Germinal center (tissue), 1 donor: ENCODE data around the gene IGIP.
"Not testable (repeated sequence)": the region's sequence is repeated elsewhere in the genome, so short reads cannot be mapped to it uniquely, and the experiment has no call there.

Experiments used
- DNase-seq: peaks from one replicate; pipeline ENCODE4 v3.0.0; 2012; ENCODE audit warnings: mixed read lengths, low spot score

IGIP gene

GRCh38 chr5:140141241-140141640 is 15.5 kb downstream of the IGIP start:
- no peak for DNase-seq

GRCh38 chr5:140142246-140142645 is 16.5 kb downstream of the IGIP start:
- no peak for DNase-seq

DNA sequence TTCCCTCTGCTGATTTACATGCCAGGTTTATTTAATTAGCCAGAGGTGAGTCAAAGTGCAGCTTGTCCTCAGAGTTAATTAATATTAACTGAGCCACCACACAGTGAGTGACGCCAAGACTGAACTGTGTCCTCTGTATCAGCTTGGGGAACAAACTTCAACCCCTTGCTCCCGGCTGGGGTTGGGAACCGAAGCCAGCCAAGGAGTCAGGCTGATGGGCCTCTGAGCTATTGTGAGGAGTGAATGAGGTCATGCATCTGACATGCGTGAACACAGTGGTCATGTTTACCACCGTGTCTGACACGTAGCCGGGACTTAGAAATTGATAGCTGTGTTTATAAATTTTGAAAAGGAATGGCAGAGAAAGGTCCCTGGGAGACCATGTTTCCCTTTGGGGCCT is 17.1 kb downstream of the IGIP start:
- no peak for DNase-seq

DNA sequence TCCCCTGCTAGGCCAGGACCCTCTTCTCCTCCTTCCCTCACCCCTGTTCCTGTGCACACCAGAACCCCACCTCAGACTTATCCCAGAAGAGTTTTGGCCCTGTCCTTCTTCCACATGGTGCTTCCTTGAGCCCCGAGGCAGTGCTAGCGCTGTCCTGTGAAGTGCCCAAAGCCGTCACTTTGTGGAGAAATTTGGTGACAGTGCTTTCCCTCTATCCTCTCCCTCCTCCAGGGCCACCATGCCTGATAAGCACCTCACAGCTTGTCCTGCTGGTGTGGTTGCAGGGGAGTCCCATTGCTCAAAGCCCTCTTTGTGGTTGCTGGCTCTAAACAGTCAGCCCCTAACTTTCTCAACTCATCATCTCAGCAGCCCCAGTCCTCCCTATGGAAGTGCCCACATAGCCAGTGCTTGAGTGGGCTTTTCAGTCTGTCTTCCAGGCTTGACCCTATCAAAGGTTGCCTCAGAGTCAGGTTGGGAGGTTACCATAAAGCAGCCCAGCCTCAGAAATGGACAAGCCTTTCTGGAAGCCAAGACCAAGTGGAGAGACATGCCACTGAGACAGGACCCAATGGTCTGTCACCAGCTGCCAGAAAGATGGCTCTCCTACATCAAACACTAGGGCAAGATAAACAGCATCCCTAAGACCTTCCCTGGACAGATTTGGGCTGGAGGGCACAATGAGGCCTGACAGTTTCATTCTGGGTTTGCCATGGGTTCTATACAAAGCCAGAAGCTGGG is 18.0 kb downstream of the IGIP start:
- no peak for DNase-seq

- DNase-seq: no peak
Observed at GRCh38 chr5:140145256-140145655, 19.5 kb downstream of the IGIP start.

GRCh38 chr5:140145818-140146522 is 20.2 kb downstream of the IGIP start:
- peak; percentile 68 for DNase-seq

GRCh38 chr5:140146523-140146842 is 20.7 kb downstream of the IGIP start:
- no peak for DNase-seq

DNA sequence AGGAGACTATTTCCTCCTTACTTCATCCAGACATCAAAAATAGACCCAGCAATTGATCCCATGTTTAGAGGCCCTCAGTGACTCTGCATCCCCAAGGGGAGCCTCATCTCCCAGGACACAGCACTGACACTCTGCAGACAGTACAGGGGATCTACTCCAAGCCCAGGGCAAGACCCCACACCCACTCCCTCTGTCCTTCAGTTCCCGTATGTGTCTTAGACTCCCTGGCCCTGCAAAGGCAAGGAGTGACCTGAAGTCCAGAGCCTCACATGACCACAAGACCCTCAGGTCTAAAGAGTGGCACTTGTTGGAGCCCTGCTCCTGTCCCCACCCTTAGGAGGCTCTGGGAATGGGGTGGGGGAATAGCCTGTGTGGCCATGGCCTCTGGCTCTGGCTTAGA is 21.7 kb downstream of the IGIP start:
- DNase-seq: no peak

DNA sequence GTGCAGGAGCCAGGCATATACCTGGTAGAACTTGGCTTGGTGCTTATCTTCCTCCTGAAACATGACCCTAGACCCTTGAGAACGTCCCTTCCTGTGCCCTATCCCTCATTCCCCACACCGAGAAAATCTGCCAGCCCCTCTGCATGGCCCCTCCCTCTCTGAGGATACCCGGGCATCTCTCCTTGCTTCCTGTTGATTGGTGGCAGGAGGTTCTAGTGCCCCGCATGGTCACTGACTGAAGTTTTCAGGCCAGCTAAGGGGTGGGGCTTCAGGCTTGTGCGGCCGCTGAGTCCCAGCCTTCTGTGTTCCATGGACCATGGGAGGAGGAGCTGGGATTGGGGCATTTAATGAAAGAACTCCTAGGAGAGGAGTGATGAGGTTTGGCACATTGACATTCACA is 22.8 kb downstream of the IGIP start:
- DNase-seq: no peak

DNA sequence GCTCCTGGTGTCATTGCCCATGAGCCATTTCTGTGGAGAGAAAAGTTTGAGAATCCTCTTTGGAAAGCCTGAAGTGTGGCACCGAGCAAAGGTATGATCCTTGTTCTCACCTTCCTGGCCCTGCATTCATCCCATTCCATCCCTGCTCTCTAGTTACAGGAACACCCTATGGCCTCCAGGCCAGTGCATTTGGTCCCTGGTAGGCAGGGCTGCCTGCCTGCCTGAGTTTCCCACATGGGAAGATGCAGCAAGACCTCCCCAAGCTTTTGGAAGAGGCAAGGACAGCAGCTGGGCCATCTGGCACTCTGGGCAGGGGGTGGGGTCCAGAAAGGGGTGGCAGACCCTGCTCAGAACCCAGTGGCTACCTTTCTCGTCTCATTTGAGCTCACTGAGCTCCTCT is 24.5 kb downstream of the IGIP start:
- no peak for DNase-seq

- DNase-seq: no peak
Observed at GRCh38 chr5:140151144-140152021, 25.6 kb downstream of the IGIP start.

DNA sequence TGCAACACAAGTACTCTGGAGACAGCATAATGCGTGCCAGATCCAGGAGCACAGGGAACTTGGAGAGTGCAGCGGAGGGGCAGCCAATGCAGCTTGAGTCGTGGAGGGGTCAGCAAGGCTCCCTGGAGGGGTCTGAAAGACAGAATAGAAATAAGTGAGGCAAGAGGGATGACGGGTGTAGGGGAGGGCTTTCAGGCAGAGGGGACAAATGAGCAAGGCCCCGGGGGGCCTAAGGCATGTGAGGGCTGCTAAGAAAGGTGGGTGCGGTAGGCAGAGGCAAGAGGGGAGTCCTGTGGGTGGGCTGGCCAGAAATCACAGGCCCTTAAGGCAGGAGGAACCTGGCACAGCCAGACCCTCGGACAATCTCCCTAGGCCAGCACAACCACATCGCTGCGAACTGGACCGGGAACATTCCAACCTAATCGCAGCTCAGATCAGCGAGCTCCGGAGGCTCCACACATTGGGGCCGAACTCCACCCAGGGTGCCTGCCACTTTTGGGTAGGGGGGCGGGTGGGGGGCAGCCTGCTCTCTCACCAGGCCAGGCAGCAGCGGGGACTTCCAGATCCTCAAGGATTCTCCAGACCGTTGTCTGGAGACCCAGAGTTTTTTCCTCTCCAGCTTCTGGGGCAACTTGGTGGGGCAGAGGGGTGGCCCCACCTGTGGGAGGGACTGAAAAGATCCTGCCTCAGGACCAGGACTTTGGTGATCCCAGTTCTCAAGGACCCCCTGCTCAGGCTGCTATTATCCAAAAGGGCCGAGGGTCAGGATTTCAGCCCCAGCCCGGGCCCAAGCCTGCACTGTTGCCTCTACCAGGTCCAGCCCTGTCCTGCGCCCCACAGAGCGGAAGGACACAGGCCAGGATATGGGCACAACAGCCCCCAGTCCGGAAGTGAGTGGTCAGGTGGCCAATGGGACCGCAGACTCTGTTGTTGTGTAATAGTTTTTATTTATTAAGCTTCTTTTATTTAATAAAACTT is 26.6 kb downstream of the IGIP start:
- DNase-seq: no peak

DNA sequence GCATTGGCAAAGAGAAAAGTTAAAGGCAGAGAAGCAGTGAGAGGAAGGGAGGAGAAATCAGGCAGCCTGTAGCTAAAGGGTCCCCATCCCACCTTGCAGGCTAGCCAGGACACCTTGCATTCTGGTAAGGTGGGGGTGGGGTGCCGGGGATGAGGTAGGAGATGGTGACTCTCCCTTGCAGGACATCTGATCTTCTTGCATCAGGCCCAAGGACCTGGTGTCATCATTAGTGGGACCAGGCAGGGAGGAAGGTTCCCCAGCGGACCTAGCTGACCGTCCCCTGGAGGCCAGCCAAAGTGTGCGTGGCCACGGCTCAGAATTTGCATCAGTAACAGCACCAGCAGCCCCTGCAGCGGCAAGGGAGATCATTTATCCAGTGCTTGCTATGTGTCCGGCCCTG is 27.5 kb downstream of the IGIP start:
- no peak for DNase-seq

DNA sequence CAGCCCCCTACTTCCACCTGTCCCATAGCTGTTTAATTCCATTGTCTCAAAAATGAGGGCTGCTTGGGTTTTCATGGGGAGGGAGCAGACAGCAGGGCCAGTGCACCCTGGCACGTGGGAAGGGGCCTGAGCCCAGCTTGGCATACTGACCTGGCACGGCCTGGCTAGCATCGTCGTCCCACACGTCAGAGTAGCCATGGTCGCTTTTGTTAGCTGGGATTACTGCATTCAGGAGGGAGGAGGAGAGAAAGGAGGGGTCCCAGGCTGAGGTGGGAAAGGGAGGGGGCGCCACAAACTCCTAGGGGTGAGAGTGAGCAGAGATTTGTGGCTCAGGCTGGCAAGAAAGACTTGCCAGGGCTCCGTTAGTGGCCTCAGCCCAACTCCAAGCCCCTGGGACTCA is 28.2 kb downstream of the IGIP start:
- DNase-seq: no peak

DNA sequence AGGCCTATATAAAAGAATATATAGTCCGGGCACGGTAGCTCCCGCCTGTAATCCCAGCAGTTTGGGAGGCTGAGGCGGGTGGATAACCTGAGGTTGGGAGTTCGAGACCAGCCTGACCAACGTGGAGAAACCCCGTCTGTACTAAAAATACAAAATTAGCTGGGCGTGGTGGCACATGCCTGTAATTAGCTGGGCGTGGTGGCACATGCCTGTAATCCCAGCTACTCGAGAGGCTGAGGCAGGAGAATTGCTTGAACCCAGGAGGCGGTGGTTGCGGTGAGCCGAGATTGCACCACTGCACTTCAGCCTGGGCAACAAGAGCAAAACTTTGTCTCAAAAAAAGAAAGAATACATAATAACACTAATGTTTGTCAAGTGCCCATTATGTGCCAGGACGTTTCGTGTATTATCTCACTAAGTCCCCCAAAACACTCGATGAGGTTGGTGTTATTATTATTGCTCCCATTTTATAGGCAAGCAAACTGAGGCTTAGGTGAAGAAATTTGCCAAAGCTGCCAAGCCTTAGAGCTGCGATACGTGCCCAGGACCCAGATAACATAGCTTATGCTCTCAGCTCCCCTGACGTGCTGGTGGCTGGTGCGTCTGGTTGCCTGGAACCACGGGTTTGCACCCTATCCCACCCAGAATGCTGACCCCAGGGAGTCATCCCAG is 29.1 kb downstream of the IGIP start:
- not testable (repeated sequence) for DNase-seq

- DNase-seq: peak; percentile 90
Observed at GRCh38 chr5:140157032-140157781, 31.5 kb downstream of the IGIP start.

- DNase-seq: no peak
Observed at GRCh38 chr5:140159014-140159927, 33.5 kb downstream of the IGIP start.

DNA sequence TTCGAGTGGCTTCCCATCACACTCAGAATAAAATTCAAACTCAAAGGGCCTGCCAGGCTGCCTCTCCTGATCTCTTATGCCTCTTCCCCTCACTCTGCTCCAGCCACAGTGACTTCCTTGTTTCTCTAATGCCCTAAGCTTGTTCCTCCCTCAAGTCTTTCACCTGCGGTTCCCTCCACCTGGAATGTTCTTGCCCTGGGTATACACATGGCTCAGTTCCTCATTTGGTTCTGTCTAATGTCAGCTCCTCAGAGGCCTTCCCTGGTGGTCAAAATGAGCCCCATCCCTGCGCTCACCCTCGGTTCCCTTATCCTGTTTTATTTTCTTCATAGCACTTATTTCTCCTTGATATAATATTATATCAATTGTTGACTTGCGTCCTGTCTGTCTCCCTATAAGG is 36.5 kb downstream of the IGIP start:
- DNase-seq: no peak

DNA sequence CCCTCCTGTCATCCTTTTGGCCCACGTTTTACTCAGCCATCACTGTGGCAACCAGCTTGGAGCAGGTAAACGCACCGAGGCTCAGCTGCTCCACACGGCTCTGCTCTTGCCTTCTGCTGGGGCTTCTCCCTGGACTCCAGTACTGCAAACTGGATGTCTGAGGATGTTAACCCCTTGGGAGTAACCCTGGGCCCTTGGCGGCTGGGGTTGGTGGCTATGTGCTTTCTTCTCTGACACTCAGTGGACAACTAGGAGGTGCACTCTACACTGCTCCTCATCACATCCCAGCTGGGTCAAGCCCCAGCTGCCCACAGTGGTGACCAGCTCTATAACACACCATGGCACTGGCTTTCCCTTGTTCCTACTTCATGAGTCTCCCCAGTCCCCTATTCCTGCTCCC is 37.0 kb downstream of the IGIP start:
- no peak for DNase-seq
